B cell (primary cell): ENCODE measurements around the gene ATPAF2. TPM values are rescaled to one million over a fixed set of nuclear protein-coding genes. Genes with fewer than 3 reads are reported as not detected.

Experiments
- ATAC-seq: fragments of 200-7000 bp; cut with Tn5 transposase; one replicate; pipeline ENCODE4 v1.10.0; 2021; ENCODE audit warnings: low read depth, mild to moderate bottlenecking, moderate number of reproducible peaks, moderate library complexity
- CTCF ChIA-PET: fragments of 350-600 bp; sonication (Branson Sonifier 250); formaldehyde crosslinking; loops from one replicate; lab custom pipeline; 2021; ENCODE audit warnings: antibody characterized with exemption, inconsistent platforms; lab: Charles Lee
- POLR2A ChIA-PET: fragments of 350-600 bp; sonication (Branson Sonifier 250); formaldehyde crosslinking; loops from one replicate; lab custom pipeline; 2021; ENCODE audit warnings: antibody characterized with exemption; lab: Charles Lee
- DNase-seq: peaks from one replicate; pipeline ENCODE4 v3.0.0; 2013
- H2AFZ ChIP-seq: 2 replicates; pipeline ENCODE4 v1.6.1; 2012; ENCODE audit warnings: mild to moderate bottlenecking, low read depth, low read length; ENCODE audit not compliant: insufficient read depth, poor library complexity, severe bottlenecking
- H3K27ac ChIP-seq, 2 donors: 1 replicate in 1 of 2; 2 replicates in 1 of 2; pipeline ENCODE4 v1.5.1; 2012 to 2013; ENCODE audit warnings: low read length in 2 of 2, mild to moderate bottlenecking in 2 of 2, moderate library complexity in 1 of 2
- H3K27me3 ChIP-seq, 4 experiments: fragments of 200-600 bp in 1 of 4; sonication (generic) in 1 of 4; replicated peaks in 1 of 4; 1 replicate in 2 of 4; 2 replicates in 2 of 4; pipeline versions ENCODE4 v1.6.1 to v1.7.0; 2013 to 2016; ENCODE audit warnings: low read length in 3 of 4, mild to moderate bottlenecking in 2 of 4, mixed read lengths in 1 of 4, moderate library complexity in 1 of 4; ENCODE audit not compliant: insufficient read depth in 4 of 4, control insufficient read depth in 3 of 4; ENCODE audit errors: control extremely low read depth in 1 of 4
- H3K36me3 ChIP-seq, 2 experiments: replicated peaks in 1 of 2; 1 replicate in 1 of 2; 2 replicates in 1 of 2; pipeline versions ENCODE4 v1.6.1 to v1.7.1; 2013; ENCODE audit warnings: low read length in 1 of 2; ENCODE audit not compliant: insufficient read depth in 2 of 2, control insufficient read depth in 1 of 2; ENCODE audit errors: control extremely low read depth in 1 of 2, extremely low read depth in 1 of 2
- H3K4me1 ChIP-seq, 2 donors: fragments of 200-600 bp in 1 of 2; sonication (generic) in 1 of 2; 1 replicate in 1 of 2; 2 replicates in 1 of 2; pipeline versions ENCODE4 v1.5.1 to v1.6.1; 2013 to 2017; ENCODE audit warnings: low read length in 2 of 2; ENCODE audit not compliant: control insufficient read depth in 2 of 2, insufficient read depth in 2 of 2
- H3K4me2 ChIP-seq: replicated peaks from 2 replicates; pipeline ENCODE3; 2012; ENCODE audit warnings: mild to moderate bottlenecking, low read depth, low read length; ENCODE audit not compliant: poor library complexity, severe bottlenecking
- H3K4me3 ChIP-seq, 5 experiments: fragments of 200-600 bp in 1 of 5; sonication (generic) in 1 of 5; 1 replicate in 3 of 5; 2 replicates in 2 of 5; pipeline versions ENCODE4 v1.5.1 to v1.7.0; 2011 to 2016; ENCODE audit warnings: low read length in 4 of 5, mild to moderate bottlenecking in 4 of 5, low read depth in 2 of 5, control low read depth in 1 of 5, moderate library complexity in 1 of 5; ENCODE audit not compliant: insufficient read depth in 1 of 5; ENCODE audit errors: control extremely low read depth in 1 of 5, extremely low read depth in 1 of 5
- H3K79me2 ChIP-seq: fragments of 200-600 bp; sonication (generic); one replicate; pipeline ENCODE4 v1.6.0; 2016; ENCODE audit warnings: low read length; ENCODE audit not compliant: control insufficient read depth, insufficient read depth
- H3K9ac ChIP-seq: fragments of 200-600 bp; sonication (generic); 2 replicates; pipeline ENCODE4 v1.6.1; 2017; ENCODE audit warnings: mild to moderate bottlenecking, low read length, moderate library complexity
- H3K9me3 ChIP-seq, 3 donors: one replicate each; pipeline versions ENCODE4 v1.6.1 to v1.7.1; 2013; ENCODE audit warnings: low read length in 2 of 3; ENCODE audit not compliant: control insufficient read depth in 2 of 3, insufficient read depth in 1 of 3; ENCODE audit errors: control extremely low read depth in 1 of 3
- H4K20me1 ChIP-seq: 2 replicates; pipeline ENCODE4 v1.6.0; 2012; ENCODE audit warnings: mild to moderate bottlenecking, low read length; ENCODE audit not compliant: insufficient read depth, control insufficient read depth, poor library complexity, severe bottlenecking
- H3K27ac Mint-ChIP-seq: one replicate; pipeline ENCODE4 v1.8.0; 2021; ENCODE audit warnings: mixed read lengths
- H3K27me3 Mint-ChIP-seq: one replicate; pipeline ENCODE4 v1.8.0; 2021; ENCODE audit warnings: mixed read lengths
- H3K4me1 Mint-ChIP-seq: one replicate; pipeline ENCODE4 v1.8.0; 2021; ENCODE audit warnings: mixed read lengths
- H3K4me3 Mint-ChIP-seq: one replicate; pipeline ENCODE4 v1.8.0; 2021; ENCODE audit warnings: mixed read lengths
- H3K9me3 Mint-ChIP-seq: one replicate; pipeline ENCODE4 v1.8.0; 2022; ENCODE audit warnings: mixed read lengths; ENCODE audit not compliant: insufficient read depth
- CTCF ChIP-seq: fragments of 200-600 bp; IDR thresholded peaks from one replicate; pipeline ENCODE4 v1.8.0; 2022; ENCODE audit warnings: antibody characterized with exemption, mild to moderate bottlenecking
- EZH2 ChIP-seq: IDR thresholded peaks from 2 replicates; pipeline ENCODE4 v1.6.1; 2012; ENCODE audit warnings: borderline replicate concordance, low read depth, mild to moderate bottlenecking, moderate library complexity, low read length; ENCODE audit not compliant: insufficient read depth, poor library complexity, severe bottlenecking
- WGBS: methylation state at CpG from one replicate; pipeline ENCODE4 v1.1.5; 2013; ENCODE audit warnings: missing lambda C conversion rate; ENCODE audit not compliant: insufficient coverage; 5-methylcytosine and 5-hydroxymethylcytosine counted together
- intact Hi-C: fragments of 100-400 bp; cut with micrococcal nuclease; formaldehyde crosslinking; loops from one replicate; pipeline ENCODE4 v1.10.0; 2022
- polyA plus RNA-seq: library from polyadenylated mRNA; depleted of rRNA; stranded (reverse); fragments of >200 nt; gene quantifications from 2 replicates; pipeline ENCODE4 v1.2.3, GENCODE V29; 2012
- total RNA-seq, 2 donors: library from RNA; stranded (reverse); fragments of 120-200 nt in 1 of 2; gene quantifications; 1 replicate in 1 of 2; 2 replicates in 1 of 2; pipeline versions ENCODE4 v1.2.3 to v1.2.4, GENCODE V29; 2013 to 2022

ATPAF2 gene
- total and polyA plus RNA-seq, 2 donors (not counting 1 experiment from before 2014, with no cell fraction given) = 60.5 to 73.5 TPM

- no peaks in the 10 kb centered on the region for H3K4me1 ChIP-seq
- WGBS = no CpG with 5 or more reads among the region's 2 CpGs
- CTCF ChIA-PET = no interaction called here
These were observed 25.1 kb upstream of the ATPAF2 start for GRCh38 chr17:18064053-18064452.

GRCh38 chr17:18059283-18059682 is 20.3 kb upstream of the ATPAF2 start:
- H3K9me3 Mint-ChIP-seq = no peaks in the 10 kb centered on the region
- ChIA-PET CTCF (no interaction called here), POLR2A (no interaction called here)
- Histone ChIP-seq H3K79me2 (no peaks in the 10 kb centered on the region), H3K9me3 (no peaks in the 10 kb centered on the region), H3K4me3 (no peak overlapping the region), H3K27me3 (no peaks in the 10 kb centered on the region), H3K27ac (no peak overlapping the region), H3K9ac (no peak overlapping the region), H4K20me1 (no peaks in the 10 kb centered on the region), H3K4me1 (no peaks in the 10 kb centered on the region), H3K36me3 (peaks cover 7 to 56% of the 10 kb centered on the region in 2 experiments), H2AFZ (no peak overlapping the region), H3K4me2 (no peak overlapping the region)
- H3K4me1 Mint-ChIP-seq = no peaks in the 10 kb centered on the region
- ATAC-seq (no peak), DNase-seq (no peak)
- no peaks in the 10 kb centered on the region for H3K27me3 Mint-ChIP-seq
- H3K27ac Mint-ChIP-seq = no peak overlapping the region
- no peak overlapping the region for H3K4me3 Mint-ChIP-seq
- WGBS = 52% methylated on average over 3 of the region's 5 CpGs
- TF ChIP-seq CTCF = no peak
- TF ChIP-seq EZH2 = no peak
- intact Hi-C loops = no loop called here

More at GRCh38 chr17:18064053-18064452, 25.1 kb upstream of the ATPAF2 start:
- Histone ChIP-seq H3K4me3 (no peak overlapping the region), H3K9ac (no peak overlapping the region), H3K9me3 (no peaks in the 10 kb centered on the region), H3K27ac (no peak overlapping the region), H2AFZ (no peak overlapping the region), H3K27me3 (no peaks in the 10 kb centered on the region), H3K4me2 (no peak overlapping the region), H3K36me3 (peaks cover 4 to 40% of the 10 kb centered on the region in 2 experiments), H4K20me1 (no peaks in the 10 kb centered on the region), H3K79me2 (no peaks in the 10 kb centered on the region)
- DNase-seq (no peak), ATAC-seq (no peak)
- no peak overlapping the region for H3K27ac Mint-ChIP-seq
- H3K9me3 Mint-ChIP-seq = no peaks in the 10 kb centered on the region
- no peaks in the 10 kb centered on the region for H3K27me3 Mint-ChIP-seq
- no peak for TF ChIP-seq EZH2
- TF ChIP-seq CTCF = no peak
- POLR2A ChIA-PET = no interaction called here
- intact Hi-C loops = no loop called here
- no peak overlapping the region for H3K4me3 Mint-ChIP-seq
- no peaks in the 10 kb centered on the region for H3K4me1 Mint-ChIP-seq
